Fibroblast of lung (primary cell): ENCODE data around the gene TXNDC16.

Experiments used
- CTCF ChIP-seq, 2 donors: IDR thresholded peaks in 1 of 2; conservative IDR thresholded peaks in 1 of 2; 1 replicate in 1 of 2; 2 replicates in 1 of 2; pipeline ENCODE4 v1.5.1; 2011 to 2012; ENCODE audit warnings: low read length in 2 of 2, control low read depth in 1 of 2, inconsistent platforms in 1 of 2, low read depth in 1 of 2, mild to moderate bottlenecking in 1 of 2
- EZH2 ChIP-seq: IDR thresholded peaks from 2 replicates; pipeline ENCODE4 v1.5.1; 2012; ENCODE audit warnings: low read length, control low read depth, mild to moderate bottlenecking; ENCODE audit errors: missing control alignments

GRCh38 chr14:52575858-52576257, 23.6 kb upstream of the TXNDC16 start:
- no peak for TF ChIP-seq EZH2
- TF ChIP-seq CTCF (conservative IDR thresholded peaks at IDR 0.05 in 1 of 2, IDR thresholded peaks at IDR 0.05 in 1 of 2; ENCODE audit: low read depth in 1 of 2, low read length in 2 of 2), result no peak
